Measurements from ENCODE around the gene RUNX1. TPM values are rescaled to one million over a fixed set of nuclear protein-coding genes. Genes with fewer than 3 reads are reported as not detected.

The RUNX1 gene
- total and polyA plus RNA-seq, 7 donors, result 8.7 to 230 (median 30.1) TPM

DNA sequence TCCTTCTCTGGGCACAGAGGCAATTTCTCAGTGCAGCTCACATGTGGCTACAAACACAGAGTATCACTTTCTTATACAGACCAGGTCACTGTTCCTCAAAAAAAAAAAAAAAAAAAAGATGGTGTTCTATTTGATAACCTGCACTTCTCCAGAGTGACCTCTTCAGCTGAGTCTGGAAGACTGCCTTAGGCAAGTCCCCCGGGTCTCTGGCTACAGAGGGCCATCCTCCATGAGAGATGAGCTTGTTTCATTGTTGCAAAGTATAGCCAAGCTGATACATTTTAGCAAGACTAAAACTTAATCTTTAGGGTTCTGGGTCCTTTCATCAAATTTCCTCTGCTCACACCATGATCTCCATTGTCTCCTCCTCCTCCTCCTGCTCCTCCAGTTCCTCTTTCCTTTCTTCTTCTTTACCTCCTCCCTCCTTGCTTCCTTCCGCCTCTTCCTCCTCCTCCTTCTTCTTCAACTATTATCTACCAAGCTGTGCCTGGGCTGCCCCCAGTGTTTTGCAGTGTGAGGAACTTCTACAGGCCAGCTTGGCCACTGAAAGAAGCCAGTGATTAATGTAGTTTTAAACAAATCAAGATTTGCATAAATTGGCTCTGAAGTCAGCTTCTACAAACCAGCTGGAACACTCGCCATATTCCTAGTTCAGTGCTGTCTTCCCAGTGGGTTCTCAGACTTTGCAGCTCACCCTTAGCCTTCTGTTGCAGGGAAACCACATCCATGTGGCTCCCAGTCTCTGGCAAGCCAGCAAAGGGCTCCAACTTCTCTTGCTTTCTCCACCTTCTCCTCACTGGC is 139.4 kb downstream of the RUNX1 start:
- ATAC-seq (no peak), DNase-seq (no peak)
- no peak for TF ChIP-seq CTCF (IDR thresholded peaks at IDR 0.05)
- Histone ChIP-seq H3K27ac (no peak overlapping the region), H3K27me3 (ENCODE audit: insufficient read depth in 3 of 3, low read length in 2 of 3) (no peaks in the 10 kb centered on the region), H3K4me1 (no peaks in the 10 kb centered on the region), H3K9me3 (no peaks in the 10 kb centered on the region), H3K4me3 (no peak overlapping the region), H3K36me3 (ENCODE audit: insufficient read depth in 1 of 2, low read depth in 1 of 2) (no peaks in the 10 kb centered on the region)
- WGBS, 3 donors, result 67 to 91% (median 72%) methylated on average over 3 of the region's 3 CpGs
- intact Hi-C loops (cut with DNase I), result no loop called here

- H3K36me3 ChIP-seq (ENCODE audit: insufficient read depth in 1 of 2, low read depth in 1 of 2), result no peaks in the 10 kb centered on the region
- peaks cover 0 to 5% (median 0%) of the 10 kb centered on the region in 3 donors for H3K27me3 ChIP-seq (ENCODE audit: insufficient read depth in 3 of 3, low read length in 2 of 3)
- 55 to 60% (median 57%) methylated on average over 3 of the region's 3 CpGs for WGBS, 3 donors
- H3K4me1 ChIP-seq, result no peaks in the 10 kb centered on the region
- H3K9me3 ChIP-seq, result no peaks in the 10 kb centered on the region
- DNase-seq, result peak in 1 of 2 donors; percentile 51
- intact Hi-C loops (cut with DNase I), result no loop called here
- H3K27ac ChIP-seq, result no peak overlapping the region
- no peak overlapping the region for H3K4me3 ChIP-seq
- peak in 1 of 4 donors; percentile 21 for ATAC-seq
- no peak for TF ChIP-seq CTCF (IDR thresholded peaks at IDR 0.05)
Observed at GRCh38 chr21:34908419-34909055, 140.6 kb downstream of the RUNX1 start.

DNA sequence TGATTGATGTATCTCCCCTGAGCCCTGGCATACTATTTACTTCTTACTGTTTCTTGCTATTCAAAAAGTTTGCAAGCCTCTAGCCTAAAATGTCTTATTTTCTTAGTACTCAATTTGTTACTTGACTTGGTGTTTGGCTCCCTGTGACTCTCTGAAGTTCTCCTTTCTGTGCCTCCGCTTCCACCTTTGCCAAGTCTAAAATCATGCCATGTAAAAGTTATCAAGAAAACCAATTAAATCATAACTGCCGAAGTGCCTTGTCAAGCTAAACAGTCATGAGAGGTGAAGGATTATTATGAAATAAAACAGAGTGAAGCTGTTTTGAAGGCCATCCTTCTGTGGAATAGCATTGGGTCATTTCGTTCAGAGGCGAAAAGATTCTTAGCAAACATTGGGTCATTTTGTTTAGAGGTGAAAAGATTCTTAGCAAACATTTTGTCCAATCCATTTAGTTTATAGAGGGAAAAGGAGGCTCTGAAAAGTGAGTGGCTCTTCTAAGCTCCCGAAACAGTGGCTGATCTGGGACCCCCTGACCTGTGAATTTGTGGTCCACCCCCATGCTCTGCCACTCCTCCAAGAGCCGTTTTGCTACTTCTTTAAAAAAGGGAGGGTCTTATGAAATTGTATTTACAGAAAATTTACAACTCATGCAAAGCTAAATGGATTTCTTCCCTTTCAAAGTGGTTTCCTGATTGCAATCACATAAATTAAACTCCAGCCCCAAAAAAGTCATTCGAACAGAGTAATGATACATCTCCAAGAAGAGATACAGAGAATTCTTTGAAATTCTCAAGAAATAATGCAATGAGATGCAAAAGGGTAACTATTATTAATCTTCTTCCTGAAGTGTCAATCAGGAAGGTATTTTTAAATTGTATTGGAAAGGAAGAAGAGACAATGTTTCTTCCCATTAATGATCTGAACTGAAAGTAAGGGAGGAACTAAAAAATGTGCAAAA is 141.4 kb downstream of the RUNX1 start:
- intact Hi-C loops (cut with DNase I), result no loop called here
- no peak overlapping the region for H3K27ac ChIP-seq
- TF ChIP-seq CTCF (IDR thresholded peaks at IDR 0.05), result no peak
- DNase-seq (no peak), ATAC-seq (no peak)
- H3K4me3 ChIP-seq, result no peak overlapping the region
- no peaks in the 10 kb centered on the region for H3K9me3 ChIP-seq
- peaks cover 0 to 5% (median 0%) of the 10 kb centered on the region in 3 donors for H3K27me3 ChIP-seq (ENCODE audit: insufficient read depth in 3 of 3, low read length in 2 of 3)
- H3K36me3 ChIP-seq (ENCODE audit: insufficient read depth in 1 of 2, low read depth in 1 of 2), result no peaks in the 10 kb centered on the region
- H3K4me1 ChIP-seq, result no peaks in the 10 kb centered on the region
- WGBS, 3 donors, result 71 to 84% (median 82%) methylated on average over 7 of the region's 7 CpGs

DNA sequence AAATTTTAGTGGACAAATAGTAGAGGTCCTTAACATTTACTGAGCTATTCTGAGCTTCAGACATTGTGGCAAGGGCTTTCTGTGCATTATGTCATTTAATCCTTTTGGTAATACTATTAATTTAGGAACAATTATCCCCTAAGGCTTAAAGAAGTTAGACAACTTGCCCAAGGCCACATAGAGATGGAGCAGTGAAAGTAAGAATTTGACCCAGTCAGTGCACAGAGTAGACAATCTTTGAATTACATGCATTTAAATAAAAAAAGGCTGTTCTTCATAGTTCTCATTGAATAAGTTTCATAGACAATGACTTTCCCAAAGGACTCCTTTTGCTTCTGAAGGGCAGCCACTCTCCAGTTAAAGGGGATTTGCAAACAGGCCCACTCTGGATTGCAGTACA is 142.7 kb downstream of the RUNX1 start:
- DNase-seq (no peak), ATAC-seq (no peak)
- intact Hi-C loops (cut with DNase I), result no loop called here
- no peak overlapping the region for H3K27ac ChIP-seq
- no peaks in the 10 kb centered on the region for H3K9me3 ChIP-seq
- peaks cover 0 to 5% (median 0%) of the 10 kb centered on the region in 3 donors for H3K27me3 ChIP-seq (ENCODE audit: insufficient read depth in 3 of 3, low read length in 2 of 3)
- no peak overlapping the region for H3K4me3 ChIP-seq
- no peaks in the 10 kb centered on the region for H3K4me1 ChIP-seq
- no peak for TF ChIP-seq CTCF (IDR thresholded peaks at IDR 0.05)
- no peaks in the 10 kb centered on the region for H3K36me3 ChIP-seq (ENCODE audit: insufficient read depth in 1 of 2, low read depth in 1 of 2)

Measured in psoas muscle (tissue), 8 donors.